Ascending aorta (tissue), 2 donors: ENCODE results near the gene ILDR2. TPM values are rescaled to one million over a fixed set of nuclear protein-coding genes. Genes with fewer than 3 reads are reported as not detected.
"Not testable (repeated sequence)": the region's sequence is repeated elsewhere in the genome, so short reads cannot be mapped to it uniquely, and the experiment has no call there.

Source experiments
- DNase-seq, 2 donors: peaks; one replicate each; pipeline ENCODE4 v3.0.0-alpha.2; 2019; ENCODE audit warnings: low spot score in 2 of 2
- H3K27ac ChIP-seq, 2 donors: fragments of 200-600 bp; sonication (generic); one replicate each; pipeline ENCODE4 v1.5.1; 2016 to 2017; ENCODE audit warnings: mild to moderate bottlenecking in 1 of 2
- H3K27me3 ChIP-seq: fragments of 200-600 bp; sonication (generic); one replicate; pipeline ENCODE4 v1.5.1; 2017
- H3K36me3 ChIP-seq, 2 donors: fragments of 200-600 bp; sonication (generic); one replicate each; pipeline ENCODE4 v1.5.1; 2016
- H3K4me1 ChIP-seq, 2 donors: fragments of 200-600 bp; sonication (generic); one replicate each; pipeline ENCODE4 v1.5.1; 2016 to 2017; ENCODE audit warnings: mild to moderate bottlenecking in 1 of 2
- H3K4me3 ChIP-seq, 2 donors: fragments of 200-600 bp; sonication (generic); one replicate each; pipeline ENCODE4 v1.5.1; 2016 to 2017; ENCODE audit warnings: mild to moderate bottlenecking in 1 of 2
- H3K9me3 ChIP-seq, 2 donors: fragments of 200-600 bp; sonication (generic); one replicate each; pipeline ENCODE4 v1.5.1; 2016
- intact Hi-C: fragments of 100-400 bp; cut with DNase I; formaldehyde crosslinking; loops from one replicate; pipeline ENCODE4 v1.15.1; 2023
- total RNA-seq: library from RNA; depleted of rRNA; stranded (reverse); fragments of >200 nt; gene quantifications from one replicate; pipeline ENCODE4 v1.1.0, GENCODE V29; 2016
- TF ChIP-seq, protein P1 (sequence below), 3 experiments: fragments of 200-600 bp in 2 of 3; fragments of 450-650 bp in 1 of 3; sonication (generic) in 2 of 3; IDR thresholded peaks; one replicate each; pipeline ENCODE4 v1.5.1; 2016 to 2019; ENCODE audit warnings: antibody characterized with exemption in 3 of 3, mild to moderate bottlenecking in 1 of 3, moderate library complexity in 1 of 3

The ILDR2 gene
- total RNA-seq, 1 donor from 2014 or later = not detected

DNA sequence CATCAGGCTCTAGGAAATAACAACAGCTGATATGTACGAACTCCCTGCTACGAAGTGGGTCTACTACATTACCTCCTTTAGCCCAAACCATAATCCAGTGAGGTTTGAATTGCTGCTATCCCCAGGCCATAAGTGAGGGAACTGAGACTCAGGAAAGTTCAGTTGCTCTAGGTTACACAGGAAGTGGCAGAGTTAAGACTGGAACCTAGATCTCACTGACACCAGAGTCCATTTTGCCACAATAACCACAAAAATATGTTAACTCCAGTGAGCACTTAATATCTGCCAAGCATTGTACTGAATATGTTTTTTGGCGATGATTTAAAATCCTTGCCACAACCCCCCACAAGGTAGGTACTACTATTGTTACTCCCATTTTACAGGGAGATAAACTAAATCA, 90.4 kb downstream of the ILDR2 start:
- H3K27me3 ChIP-seq = peaks cover 3% of the 10 kb centered on the region
- no peaks in the 10 kb centered on the region for H3K9me3 ChIP-seq
- peaks cover 0 to 3% of the 10 kb centered on the region in 2 donors for H3K4me1 ChIP-seq
- no peak overlapping the region for H3K27ac ChIP-seq
- no peak for DNase-seq
- intact Hi-C loops = loop anchor here (1.0 kb wide), 1 partner anchor 174 kb away; no protein-coding TSS in a partner anchor
- no peaks in the 10 kb centered on the region for H3K36me3 ChIP-seq
- H3K4me3 ChIP-seq = no peak overlapping the region
- TF ChIP-seq, protein P1, sequence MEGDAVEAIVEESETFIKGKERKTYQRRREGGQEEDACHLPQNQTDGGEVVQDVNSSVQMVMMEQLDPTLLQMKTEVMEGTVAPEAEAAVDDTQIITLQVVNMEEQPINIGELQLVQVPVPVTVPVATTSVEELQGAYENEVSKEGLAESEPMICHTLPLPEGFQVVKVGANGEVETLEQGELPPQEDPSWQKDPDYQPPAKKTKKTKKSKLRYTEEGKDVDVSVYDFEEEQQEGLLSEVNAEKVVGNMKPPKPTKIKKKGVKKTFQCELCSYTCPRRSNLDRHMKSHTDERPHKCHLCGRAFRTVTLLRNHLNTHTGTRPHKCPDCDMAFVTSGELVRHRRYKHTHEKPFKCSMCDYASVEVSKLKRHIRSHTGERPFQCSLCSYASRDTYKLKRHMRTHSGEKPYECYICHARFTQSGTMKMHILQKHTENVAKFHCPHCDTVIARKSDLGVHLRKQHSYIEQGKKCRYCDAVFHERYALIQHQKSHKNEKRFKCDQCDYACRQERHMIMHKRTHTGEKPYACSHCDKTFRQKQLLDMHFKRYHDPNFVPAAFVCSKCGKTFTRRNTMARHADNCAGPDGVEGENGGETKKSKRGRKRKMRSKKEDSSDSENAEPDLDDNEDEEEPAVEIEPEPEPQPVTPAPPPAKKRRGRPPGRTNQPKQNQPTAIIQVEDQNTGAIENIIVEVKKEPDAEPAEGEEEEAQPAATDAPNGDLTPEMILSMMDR (IDR thresholded peaks at IDR 0.05) = no peak

DNA sequence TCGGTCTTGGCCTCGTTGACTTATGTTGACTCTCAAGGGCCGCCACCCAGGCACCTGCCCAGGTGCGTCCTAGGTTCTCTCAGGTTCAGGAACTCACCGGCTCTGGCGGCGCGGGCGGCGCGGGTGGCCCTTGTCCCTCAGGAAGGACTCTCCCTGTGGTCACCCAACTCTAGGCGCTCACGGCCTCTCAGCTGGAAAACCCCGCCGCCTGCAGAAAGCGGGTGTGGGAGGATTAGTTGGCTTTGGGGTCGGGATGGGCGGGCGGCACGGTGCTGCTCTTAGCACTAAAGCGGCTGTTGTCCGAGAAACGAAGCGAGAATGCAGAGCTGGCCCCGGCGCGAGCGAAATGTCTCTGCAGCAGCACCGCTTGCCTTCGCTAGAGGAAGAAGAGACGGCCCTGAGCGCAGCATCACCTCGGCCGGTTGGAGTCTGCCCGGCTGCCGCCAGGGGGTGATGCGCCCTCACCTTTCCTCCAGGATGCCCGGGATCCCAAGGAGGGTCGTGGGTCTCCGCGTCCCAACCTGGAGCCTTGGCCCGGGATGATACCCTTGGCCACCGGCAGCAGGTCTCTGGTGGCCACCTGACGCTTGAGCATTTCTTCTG, 91.2 kb downstream of the ILDR2 start:
- TF ChIP-seq, protein P1 (IDR thresholded peaks at IDR 0.05) = peak; percentile 49 to 81 (median 69)
- no peaks in the 10 kb centered on the region for H3K36me3 ChIP-seq
- H3K9me3 ChIP-seq = no peaks in the 10 kb centered on the region
- peaks cover 3% of the 10 kb centered on the region for H3K27me3 ChIP-seq
- peak in 1 of 2 donors; percentile 67 for DNase-seq
- intact Hi-C loops = no loop called here
- no peak overlapping the region for H3K4me3 ChIP-seq
- no peak overlapping the region for H3K27ac ChIP-seq
- peaks cover 0 to 3% of the 10 kb centered on the region in 2 donors for H3K4me1 ChIP-seq

DNA sequence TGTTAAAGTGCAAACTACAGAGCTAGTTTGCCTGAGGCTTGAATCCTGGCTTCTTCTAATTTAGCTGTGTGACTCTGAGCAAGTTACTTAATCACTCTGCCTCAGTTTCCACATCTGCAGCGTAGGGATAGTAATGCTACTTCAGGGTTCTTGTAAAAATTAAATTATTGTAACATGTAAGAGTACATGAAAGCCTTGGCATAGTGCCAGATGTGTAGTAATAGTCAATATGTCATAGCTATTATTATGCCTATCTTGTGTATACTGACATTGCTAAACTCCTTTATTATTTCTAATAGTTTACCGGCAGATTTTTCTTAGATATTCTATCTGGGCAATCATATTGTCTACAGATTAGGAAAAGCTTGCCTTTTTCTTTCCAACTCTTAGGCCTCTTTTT, 92.4 kb downstream of the ILDR2 start:
- Histone ChIP-seq H3K4me1 (peaks cover 0 to 3% of the 10 kb centered on the region in 2 donors), H3K4me3 (no peak overlapping the region), H3K36me3 (no peaks in the 10 kb centered on the region), H3K27ac (no peak overlapping the region), H3K27me3 (peaks cover 3% of the 10 kb centered on the region), H3K9me3 (no peaks in the 10 kb centered on the region)
- TF ChIP-seq, protein P1 (IDR thresholded peaks at IDR 0.05) = no peak
- DNase-seq = no peak
- intact Hi-C loops = no loop called here

DNA sequence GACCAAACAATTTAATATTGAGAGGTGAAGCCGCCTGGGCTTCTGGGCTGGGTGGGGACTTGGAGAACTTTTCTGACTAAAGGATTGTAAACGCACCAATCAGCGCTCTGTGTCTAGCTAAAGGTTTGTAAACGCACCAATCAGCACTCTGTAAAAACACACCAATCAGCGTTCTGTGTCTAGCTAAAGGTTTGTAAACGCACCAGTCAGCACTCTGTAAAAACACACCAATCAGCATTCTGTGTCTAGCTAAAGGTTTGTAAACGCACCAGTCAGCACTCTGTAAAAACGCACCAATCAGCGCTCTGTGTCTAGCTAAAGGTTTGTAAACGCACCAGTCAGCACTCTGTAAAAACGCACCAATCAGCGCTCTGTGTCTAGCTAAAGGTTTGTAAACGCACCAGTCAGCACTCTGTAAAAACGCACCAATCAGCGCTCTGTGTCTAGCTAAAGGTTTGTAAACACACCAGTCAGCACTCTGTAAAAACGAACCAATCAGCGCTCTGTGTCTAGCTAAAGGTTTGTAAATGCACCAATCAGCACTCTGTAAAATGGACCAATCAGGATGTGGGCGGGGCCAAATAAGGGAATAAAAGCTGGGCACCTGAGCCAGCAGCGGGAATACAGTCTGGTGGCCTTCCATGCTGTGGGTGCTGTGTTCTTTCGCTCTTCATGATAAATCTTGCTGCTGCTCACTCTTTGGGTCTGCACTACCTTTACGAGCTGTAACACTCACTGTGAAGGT, 97.0 kb downstream of the ILDR2 start:
- DNase-seq, H3K27ac ChIP-seq, H3K4me1 ChIP-seq, H3K4me3 ChIP-seq, H3K27me3 ChIP-seq, H3K9me3 ChIP-seq, H3K36me3 ChIP-seq, intact Hi-C loops: not testable (repeated sequence)

DNA sequence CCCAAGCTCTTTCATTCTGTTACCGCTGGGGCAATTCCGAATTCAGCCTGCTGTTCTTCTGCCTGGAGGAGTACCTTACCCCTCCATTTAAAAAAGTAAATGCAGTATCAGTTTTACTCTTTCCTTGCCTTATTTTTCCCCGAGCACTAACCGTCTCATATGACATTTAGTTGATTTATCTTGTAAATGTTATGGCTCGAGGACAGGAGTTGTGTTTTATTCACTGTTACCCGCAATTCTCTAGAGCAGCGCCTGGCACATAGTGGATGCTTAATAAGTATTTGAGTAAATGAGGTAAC, 98.9 kb downstream of the ILDR2 start:
- intact Hi-C loops = loop anchor here (1.0 to 2.0 kb wide), 3 partner anchors 37 to 677 kb away; partner anchors contain the start of genes CREG1, POGK and POU2F1
- H3K27me3 ChIP-seq = no peaks in the 10 kb centered on the region
- H3K27ac ChIP-seq = peak overlapping the region in 1 of 2 donors; percentile 84
- H3K9me3 ChIP-seq = no peaks in the 10 kb centered on the region
- H3K4me1 ChIP-seq = peaks cover 5 to 7% of the 10 kb centered on the region in 2 donors
- TF ChIP-seq, protein P1 (IDR thresholded peaks at IDR 0.05) = peak in 2 of 3 experiments; percentile 17 to 35
- no peaks in the 10 kb centered on the region for H3K36me3 ChIP-seq
- peak overlapping the region; percentile 78 to 82 for H3K4me3 ChIP-seq
- no peak for DNase-seq
